ENCODE results near the gene FLVCR1.
"Not testable (repeated sequence)": the region's sequence is repeated elsewhere in the genome, so short reads cannot be mapped to it uniquely, and the experiment has no call there.

The FLVCR1 gene

GRCh38 chr1:212903664-212904063 is 45.6 kb downstream of the FLVCR1 start:
- Histone ChIP-seq H3K4me1 (no peaks in the 10 kb centered on the region), H3K79me2 (no peaks in the 10 kb centered on the region), H3K36me3 (ENCODE audit: control insufficient read depth, insufficient read depth, low read length) (peaks cover 4% of the 10 kb centered on the region), H3K27me3 (ENCODE audit: control insufficient read depth, insufficient read depth, low read length) (no peaks in the 10 kb centered on the region), H3K27ac (no peak overlapping the region), H3K4me2 (ENCODE audit: low read length) (no peak overlapping the region), H3K4me3 (ENCODE audit: low read depth, low read length) (no peak overlapping the region), H3K9me3 (ENCODE audit: control insufficient read depth, low read length) (no peaks in the 10 kb centered on the region), H3K9ac (no peak overlapping the region), H2AFZ (no peak overlapping the region)
- TF ChIP-seq CTCF (IDR thresholded peaks at IDR 0.05), result no peak

GRCh38 chr1:212908071-212908470 is 50.0 kb downstream of the FLVCR1 start:
- not testable (repeated sequence) for H3K9ac ChIP-seq; H3K4me3 ChIP-seq (ENCODE audit: low read depth, low read length); H3K79me2 ChIP-seq; H3K27me3 ChIP-seq (ENCODE audit: control insufficient read depth, insufficient read depth, low read length); H3K4me1 ChIP-seq; H2AFZ ChIP-seq; H3K36me3 ChIP-seq (ENCODE audit: control insufficient read depth, insufficient read depth, low read length); H3K27ac ChIP-seq; H3K9me3 ChIP-seq (ENCODE audit: control insufficient read depth, low read length); H3K4me2 ChIP-seq (ENCODE audit: low read length)

DNA sequence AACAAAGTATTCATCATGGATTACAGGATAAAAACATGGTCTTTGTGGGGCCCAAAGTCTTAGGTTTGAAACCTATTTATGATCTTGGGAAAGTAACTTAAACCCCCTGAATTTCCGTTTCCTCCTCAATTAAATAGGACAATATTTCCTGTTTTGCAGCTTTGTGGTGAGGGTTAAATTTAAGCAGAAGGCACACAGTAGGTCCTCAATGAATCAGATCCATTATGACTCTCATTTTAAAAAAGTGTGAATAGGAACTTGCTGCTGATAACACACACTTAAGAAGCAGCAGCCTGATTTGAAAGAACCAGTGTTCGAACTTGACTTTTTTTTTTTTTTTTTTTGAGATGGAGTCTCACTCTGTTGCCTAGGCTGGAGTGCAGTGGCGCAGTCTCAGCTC is 50.9 kb downstream of the FLVCR1 start:
- Histone ChIP-seq H3K4me1 (no peaks in the 10 kb centered on the region), H3K27me3 (ENCODE audit: control insufficient read depth, insufficient read depth, low read length) (no peaks in the 10 kb centered on the region), H3K27ac (no peak overlapping the region), H3K9ac (no peak overlapping the region), H3K4me3 (ENCODE audit: low read depth, low read length) (no peak overlapping the region), H3K9me3 (ENCODE audit: control insufficient read depth, low read length) (no peaks in the 10 kb centered on the region), H3K36me3 (ENCODE audit: control insufficient read depth, insufficient read depth, low read length) (no peaks in the 10 kb centered on the region), H3K79me2 (no peaks in the 10 kb centered on the region), H3K4me2 (ENCODE audit: low read length) (no peak overlapping the region), H2AFZ (no peak overlapping the region)
- TF ChIP-seq CTCF (IDR thresholded peaks at IDR 0.05), result no peak

- Histone ChIP-seq H3K4me2 (ENCODE audit: low read length) (no peak overlapping the region), H3K9me3 (ENCODE audit: control insufficient read depth, low read length) (no peaks in the 10 kb centered on the region), H2AFZ (no peak overlapping the region), H3K36me3 (ENCODE audit: control insufficient read depth, insufficient read depth, low read length) (no peaks in the 10 kb centered on the region), H3K27ac (no peak overlapping the region), H3K79me2 (no peaks in the 10 kb centered on the region), H3K9ac (no peak overlapping the region), H3K4me1 (no peaks in the 10 kb centered on the region), H3K4me3 (ENCODE audit: low read depth, low read length) (no peak overlapping the region), H3K27me3 (ENCODE audit: control insufficient read depth, insufficient read depth, low read length) (no peaks in the 10 kb centered on the region)
- TF ChIP-seq CTCF (IDR thresholded peaks at IDR 0.05), result no peak
Measured at GRCh38 chr1:212909652-212910063, 51.6 kb downstream of the FLVCR1 start.

DNA sequence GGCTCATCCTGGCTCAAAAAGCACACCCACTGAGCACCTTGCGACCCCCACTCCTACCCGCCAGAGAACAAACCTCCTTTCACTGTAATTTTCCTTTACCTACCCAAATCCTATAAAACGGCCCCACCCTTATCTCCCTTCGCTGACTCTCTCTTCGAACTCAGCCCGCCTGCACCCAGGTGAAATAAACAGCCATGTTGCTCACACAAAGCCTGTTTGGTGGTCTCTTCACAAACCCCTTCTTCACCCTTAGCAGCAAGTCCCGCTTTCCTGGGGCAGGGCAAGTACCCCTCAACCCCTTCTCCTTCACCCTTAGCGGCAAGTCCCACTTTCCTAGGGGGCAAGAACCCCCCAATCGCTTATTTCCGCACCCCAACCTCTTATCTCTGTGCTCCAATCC is 52.1 kb downstream of the FLVCR1 start:
- H3K27me3 ChIP-seq (ENCODE audit: control insufficient read depth, insufficient read depth, low read length); H3K27ac ChIP-seq; H3K4me1 ChIP-seq; H3K4me3 ChIP-seq (ENCODE audit: low read depth, low read length); H3K36me3 ChIP-seq (ENCODE audit: control insufficient read depth, insufficient read depth, low read length); H3K4me2 ChIP-seq (ENCODE audit: low read length); H3K79me2 ChIP-seq; H3K9ac ChIP-seq; H3K9me3 ChIP-seq (ENCODE audit: control insufficient read depth, low read length); H2AFZ ChIP-seq: not testable (repeated sequence)

DNA sequence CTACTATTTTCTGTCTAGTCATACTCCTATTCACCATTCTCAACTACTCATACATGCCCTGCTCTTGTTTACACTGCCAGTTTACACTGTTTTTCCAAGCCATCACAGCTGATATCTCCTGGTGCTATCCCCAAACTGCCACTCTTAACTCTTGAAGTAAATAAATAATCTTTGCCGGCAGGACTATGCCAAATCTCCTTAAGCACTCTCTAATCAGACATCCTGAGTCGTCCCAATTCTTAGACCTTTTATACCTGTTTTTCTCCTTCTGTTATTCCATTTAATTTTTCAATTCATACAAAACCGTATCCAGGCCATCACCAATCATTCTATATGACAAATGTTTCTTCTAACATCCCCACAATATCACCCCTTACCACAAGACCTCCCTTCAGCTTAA is 55.6 kb downstream of the FLVCR1 start:
- H3K4me3 ChIP-seq (ENCODE audit: low read depth, low read length); H3K4me2 ChIP-seq (ENCODE audit: low read length); H3K27me3 ChIP-seq (ENCODE audit: control insufficient read depth, insufficient read depth, low read length); H3K36me3 ChIP-seq (ENCODE audit: control insufficient read depth, insufficient read depth, low read length); H3K9me3 ChIP-seq (ENCODE audit: control insufficient read depth, low read length); H3K9ac ChIP-seq; H3K27ac ChIP-seq; H3K79me2 ChIP-seq; H3K4me1 ChIP-seq; H2AFZ ChIP-seq: not testable (repeated sequence)

DNA sequence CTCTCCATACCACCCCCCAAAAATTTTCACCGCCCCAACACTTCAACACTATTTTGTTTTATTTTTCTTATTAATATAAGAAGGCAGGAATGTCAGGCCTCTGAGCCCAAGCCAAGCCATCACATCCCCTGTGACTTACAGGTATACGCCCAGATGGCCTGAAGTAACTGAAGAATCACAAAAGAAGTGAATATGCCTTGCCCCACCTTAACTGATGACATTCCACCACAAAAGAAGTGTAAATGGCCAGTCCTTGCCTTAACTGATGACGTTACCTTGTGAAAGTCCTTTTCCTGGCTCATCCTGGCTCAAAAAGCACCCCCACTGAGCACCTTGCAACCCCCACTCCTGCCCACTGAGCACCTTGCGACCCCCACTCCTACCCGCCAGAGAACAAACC is 56.0 kb downstream of the FLVCR1 start:
- not testable (repeated sequence) for H3K4me2 ChIP-seq (ENCODE audit: low read length); H2AFZ ChIP-seq; H3K4me3 ChIP-seq (ENCODE audit: low read depth, low read length); H3K4me1 ChIP-seq; H3K9ac ChIP-seq; H3K79me2 ChIP-seq; H3K9me3 ChIP-seq (ENCODE audit: control insufficient read depth, low read length); H3K27ac ChIP-seq; H3K27me3 ChIP-seq (ENCODE audit: control insufficient read depth, insufficient read depth, low read length); H3K36me3 ChIP-seq (ENCODE audit: control insufficient read depth, insufficient read depth, low read length)
